Gastroesophageal sphincter (tissue), 3 donors: Measurements from ENCODE around the gene BOK.

Experiments
- CTCF ChIP-seq, 4 experiments: fragments of 200-600 bp in 2 of 4; fragments of 450-650 bp in 2 of 4; sonication (generic) in 1 of 4; IDR thresholded peaks; one replicate each; pipeline ENCODE4 v1.5.1; 2017 to 2019; ENCODE audit warnings: antibody characterized with exemption in 4 of 4, mild to moderate bottlenecking in 2 of 4, moderate library complexity in 2 of 4
- POLR2A ChIP-seq, 2 donors: fragments of 450-650 bp; IDR thresholded peaks; one replicate each; pipeline ENCODE4 v1.6.1; 2017; ENCODE audit warnings: antibody characterized with exemption in 2 of 2, mild to moderate bottlenecking in 2 of 2, moderate library complexity in 1 of 2
- POLR2AphosphoS5 ChIP-seq: sonication (generic); formaldehyde crosslinking; IDR thresholded peaks from one replicate; pipeline ENCODE4 v1.6.1; 2017; ENCODE audit warnings: antibody characterized with exemption

GRCh38 chr2:241569831-241570281, 11.3 kb downstream of the BOK start:
- TF ChIP-seq POLR2A (IDR thresholded peaks at IDR 0.05) (no peak), POLR2AphosphoS5 (no peak), CTCF (IDR thresholded peaks at IDR 0.05) (no peak)
